HG02588 (cell line): ENCODE data around the gene PGLYRP4.
"Not testable (repeated sequence)": the region's sequence is repeated elsewhere in the genome, so short reads cannot be mapped to it uniquely, and the experiment has no call there.

Source experiments
- ATAC-seq: cut with Tn5 transposase; IDR thresholded peaks from one replicate; pipeline ENCODE4 v1.9.1; 2021; ENCODE audit warnings: mild to moderate bottlenecking, moderate library complexity; ENCODE audit not compliant: unreplicated experiment

PGLYRP4 gene

DNA sequence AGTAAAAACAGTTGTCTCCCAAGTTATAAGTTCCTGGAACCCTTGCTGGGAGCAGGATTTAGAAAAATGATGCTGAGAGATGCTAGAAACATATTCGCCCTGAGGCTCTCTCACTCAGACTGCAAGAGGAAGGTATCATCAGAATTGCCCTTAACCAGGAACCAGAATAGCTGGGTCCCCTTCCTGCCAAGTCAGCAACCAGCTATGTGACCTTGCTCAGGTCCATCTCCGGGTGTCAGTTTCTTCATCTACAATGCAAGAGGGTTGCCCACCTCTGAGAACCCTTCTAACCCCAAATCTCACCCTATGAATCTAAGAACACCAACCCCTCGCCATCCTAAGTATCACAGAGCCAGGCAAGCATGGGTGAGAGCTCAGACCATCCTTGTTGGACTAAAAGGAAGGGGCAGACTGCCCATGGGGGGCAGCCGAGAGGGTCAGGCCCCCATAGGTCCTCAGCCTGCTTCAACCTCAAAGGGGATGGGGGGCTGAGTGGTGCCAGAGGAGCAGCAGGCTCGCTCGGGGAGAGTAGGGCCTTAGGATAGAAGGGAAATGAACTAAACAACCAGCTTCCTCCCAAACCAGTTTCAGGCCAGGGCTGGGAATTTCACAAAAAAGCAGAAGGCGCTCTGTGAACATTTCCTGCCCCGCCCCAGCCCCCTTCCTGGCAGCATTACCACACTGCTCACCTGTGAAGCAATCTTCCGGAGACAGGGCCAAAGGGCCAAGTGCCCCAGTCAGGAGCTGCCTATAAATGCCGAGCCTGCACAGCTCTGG lies 8.6 kb upstream of the PGLYRP4 start:
- no peak for ATAC-seq

GRCh38 chr1:153356392-153357075 lies 7.9 kb upstream of the PGLYRP4 start:
- no peak for ATAC-seq

DNA sequence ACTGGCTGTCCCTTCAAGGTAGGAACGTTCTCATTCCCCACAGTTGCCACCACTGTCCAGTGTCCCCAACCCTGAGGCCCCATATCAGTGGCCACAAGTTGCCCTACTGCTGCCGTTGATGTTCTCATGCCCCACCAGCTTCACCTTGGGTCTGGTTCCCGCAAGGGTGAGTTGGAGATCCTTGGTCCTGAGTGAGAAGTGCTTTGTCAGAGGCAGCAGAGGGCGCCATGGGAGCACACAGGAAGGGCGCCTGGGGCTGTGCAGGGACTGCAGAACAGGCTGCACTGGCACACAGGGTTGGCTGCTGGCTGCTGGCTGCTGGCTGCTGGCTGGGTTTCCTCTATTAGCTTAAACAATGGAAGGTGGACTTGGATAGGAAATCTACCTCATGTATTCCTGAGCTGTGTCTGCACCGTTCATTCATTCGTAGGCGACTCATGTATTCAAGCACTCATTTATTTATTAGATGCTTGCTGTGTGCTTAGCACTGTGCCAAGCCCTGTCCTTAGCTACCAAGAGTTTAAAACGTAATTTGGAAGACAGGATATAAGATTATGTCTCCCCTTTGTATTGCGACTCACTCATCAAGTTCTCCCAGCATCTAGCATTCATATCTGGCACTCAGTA lies 6.9 kb upstream of the PGLYRP4 start:
- no peak for ATAC-seq

GRCh38 chr1:153354515-153355193 lies 6.0 kb upstream of the PGLYRP4 start:
- ATAC-seq = no peak

DNA sequence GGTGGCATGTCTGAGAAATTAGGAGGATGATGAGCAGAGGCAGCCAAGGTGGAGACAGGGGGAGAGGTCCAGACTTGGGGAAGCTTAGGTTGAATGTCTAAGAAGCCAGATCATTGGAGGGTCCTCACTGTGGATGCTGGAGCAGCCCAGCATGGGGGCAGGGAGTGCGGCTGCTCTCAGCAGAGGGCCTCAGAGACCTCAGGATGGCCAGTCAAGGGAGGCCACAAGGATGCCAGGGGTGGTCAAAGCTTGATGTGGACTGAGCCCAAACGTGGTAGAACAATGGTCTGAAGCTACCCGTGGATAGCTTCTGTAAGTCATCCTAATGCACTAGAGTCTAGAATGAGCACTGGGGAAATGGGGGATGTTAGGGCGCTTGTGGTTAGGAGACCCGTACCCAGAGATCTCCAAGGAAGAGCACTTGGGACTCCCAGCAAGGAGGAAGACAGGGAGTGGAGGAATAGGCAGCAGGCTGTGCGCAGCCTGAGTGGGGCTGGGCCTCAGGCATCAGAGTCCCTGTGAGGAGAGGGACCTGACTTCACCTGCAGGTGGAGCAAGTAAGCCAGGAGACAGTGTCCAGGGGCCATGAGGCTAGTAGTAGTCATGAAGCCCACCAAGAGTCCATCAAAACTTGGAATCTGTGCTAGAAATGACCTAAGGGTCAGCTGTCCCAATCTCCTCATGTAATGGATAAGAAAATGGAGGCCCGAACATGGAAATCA lies 4.7 kb upstream of the PGLYRP4 start:
- ATAC-seq = no peak

DNA sequence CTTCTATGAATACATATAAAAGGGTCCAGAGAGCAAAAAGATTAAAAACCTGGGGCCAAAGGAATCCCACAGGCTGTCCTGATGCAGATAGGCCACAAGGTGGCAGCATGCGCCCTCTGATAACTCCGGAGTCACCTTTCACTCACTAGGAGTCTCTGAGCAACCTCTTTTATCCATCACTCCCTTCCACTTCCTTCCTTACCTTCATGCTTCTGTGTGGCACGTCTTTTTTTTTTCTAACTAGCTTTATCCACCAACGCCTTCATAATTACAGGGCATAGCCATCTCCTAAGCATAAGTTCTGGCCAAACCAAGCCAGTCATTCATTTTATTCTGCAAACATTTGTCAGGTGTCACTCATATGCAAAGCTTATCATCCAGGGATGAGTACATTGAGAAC lies 3.9 kb upstream of the PGLYRP4 start:
- no peak for ATAC-seq

- ATAC-seq = no peak
Measured at GRCh38 chr1:153350321-153350957, 1.8 kb upstream of the PGLYRP4 start.

GRCh38 chr1:153349363-153350320 lies 1.0 kb upstream of the PGLYRP4 start:
- no peak for ATAC-seq

- no peak for ATAC-seq
Measured at GRCh38 chr1:153347856-153348255, 785 bp downstream of the PGLYRP4 start.

DNA sequence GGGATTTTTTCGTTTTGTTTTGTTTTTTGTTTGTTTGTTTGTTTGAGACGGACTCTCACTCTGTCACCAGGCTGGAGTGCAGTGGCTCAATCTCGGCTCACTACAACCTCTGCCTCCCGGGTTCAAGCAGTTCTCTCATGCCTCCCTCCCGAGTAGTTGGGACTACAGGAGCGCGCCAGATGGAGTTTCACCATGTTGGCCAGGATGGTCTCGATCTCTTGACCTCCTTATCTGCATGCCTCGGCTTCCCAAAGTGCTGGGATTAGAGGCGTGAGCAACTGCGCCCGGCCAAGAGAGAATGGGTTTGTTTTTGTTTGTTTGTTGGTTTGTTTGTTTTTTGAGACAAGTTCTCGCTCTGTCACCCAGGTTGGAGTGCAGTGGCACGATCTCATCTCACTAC lies 1.6 kb downstream of the PGLYRP4 start:
- not testable (repeated sequence) for ATAC-seq

DNA sequence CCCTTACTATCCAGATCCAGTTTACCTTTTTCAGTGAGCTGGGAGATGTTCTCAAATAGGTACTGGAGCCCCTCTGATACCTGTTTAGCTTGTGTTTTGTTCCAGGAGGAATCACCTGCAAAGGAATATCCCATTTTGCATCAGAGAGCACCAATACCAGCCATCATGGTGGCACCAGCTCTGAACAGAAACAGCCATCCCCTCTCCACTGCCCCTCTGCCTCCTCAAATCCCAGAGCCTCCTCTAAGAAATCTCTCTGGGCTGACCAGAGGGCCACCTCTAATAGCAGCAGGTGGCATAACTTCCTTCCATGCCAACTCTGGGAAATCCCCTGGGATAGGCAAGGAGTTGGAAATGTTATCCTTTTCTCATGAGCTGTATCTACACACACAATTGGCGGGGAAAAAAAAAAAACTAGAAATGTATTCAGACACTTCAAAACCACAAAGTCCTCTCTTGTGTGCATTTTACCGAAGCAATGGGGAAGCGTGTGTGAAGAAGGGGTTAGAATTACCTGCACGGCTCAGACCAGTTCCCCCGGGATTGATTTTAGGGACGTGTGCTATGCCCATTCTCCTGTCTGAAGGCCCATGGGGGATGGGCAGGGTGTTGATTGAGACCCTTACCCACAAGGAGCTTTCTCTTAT lies 2.4 kb downstream of the PGLYRP4 start:
- no peak for ATAC-seq

DNA sequence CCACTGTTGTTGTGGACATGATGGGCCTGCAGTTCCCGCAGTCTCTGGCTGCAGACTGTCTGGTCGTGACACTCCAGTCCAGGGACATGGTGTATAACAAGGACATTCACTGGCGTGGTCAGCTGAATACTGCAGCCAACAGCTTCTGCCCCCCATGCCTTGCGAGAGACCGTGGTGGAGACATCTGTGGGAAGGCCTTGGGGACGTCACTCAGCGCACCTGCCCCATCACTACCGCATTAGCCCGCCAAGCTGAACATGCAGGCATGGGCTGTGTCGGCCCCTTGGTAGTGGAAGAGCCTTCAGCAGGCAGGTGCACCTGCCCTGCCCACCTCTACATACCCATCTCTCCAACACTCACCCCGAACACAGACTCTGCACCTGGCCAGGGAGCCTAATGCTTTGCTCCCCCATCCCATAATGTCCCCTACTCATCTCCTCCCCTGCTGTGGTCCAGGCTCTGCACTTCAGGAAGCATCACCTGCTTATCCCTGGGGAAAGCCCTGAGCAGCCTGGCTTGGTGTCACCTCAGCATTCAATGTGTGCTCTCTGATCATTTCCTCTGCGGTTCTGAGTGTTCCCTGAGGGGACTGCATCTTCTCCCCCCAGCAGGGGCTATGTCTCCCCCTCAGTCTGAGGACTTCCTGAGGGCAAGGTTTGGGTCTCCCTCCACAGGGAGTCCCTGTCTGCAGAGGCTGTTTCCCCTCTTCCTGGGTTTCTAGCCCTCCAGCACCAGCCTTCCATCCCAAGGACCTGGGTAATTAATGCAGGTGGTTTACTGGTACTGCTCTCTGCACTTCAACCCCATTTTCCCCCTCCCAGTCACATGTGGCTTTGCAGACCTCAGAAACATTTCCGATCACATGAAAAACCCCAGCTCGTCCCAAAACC lies 3.2 kb downstream of the PGLYRP4 start:
- ATAC-seq = no peak

GRCh38 chr1:153344718-153345025 lies 4.0 kb downstream of the PGLYRP4 start:
- no peak for ATAC-seq

DNA sequence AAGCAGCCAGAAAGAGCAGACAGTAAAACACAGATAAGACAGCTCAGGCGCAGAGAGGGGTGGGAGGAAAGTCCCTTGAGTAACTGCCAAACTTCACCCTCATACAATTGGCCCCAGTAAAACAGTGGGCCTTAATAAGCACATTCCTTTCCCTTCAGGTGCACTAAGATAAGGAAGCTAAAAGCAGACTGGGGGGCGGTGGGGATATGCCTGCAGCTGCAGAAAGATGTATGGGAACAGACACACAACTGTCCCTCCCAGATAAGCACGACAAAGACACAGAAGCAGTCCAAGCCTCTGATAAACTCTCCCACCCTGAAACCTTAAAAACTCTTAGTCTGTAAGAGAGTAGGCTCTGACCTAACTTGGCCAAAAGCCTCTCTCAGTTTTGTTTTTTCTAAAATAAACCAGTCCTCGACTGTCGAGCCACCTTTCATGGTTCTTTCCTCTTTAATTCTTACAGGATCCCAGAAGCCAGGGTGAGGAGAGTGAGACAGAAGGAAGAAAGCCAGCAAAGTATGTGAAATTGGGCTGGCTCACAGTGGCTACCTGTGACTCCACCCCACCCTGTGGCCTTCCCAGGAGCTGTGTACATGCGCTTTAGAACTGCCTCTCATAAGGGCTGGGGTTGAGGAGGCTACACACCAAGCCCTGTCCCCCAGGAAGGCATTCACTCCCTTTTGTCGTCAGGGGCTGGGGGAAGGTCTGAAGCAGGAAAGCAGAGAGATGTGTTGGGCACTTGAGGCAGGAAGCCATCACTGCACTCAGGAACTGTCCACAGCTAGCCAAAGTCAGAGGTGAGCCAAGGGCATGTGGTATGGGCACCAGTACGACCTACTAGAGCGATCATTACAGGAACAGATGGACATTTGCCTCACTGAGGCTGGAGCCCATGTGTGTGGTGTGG lies 4.6 kb downstream of the PGLYRP4 start:
- ATAC-seq = no peak

- ATAC-seq = no peak
Measured at GRCh38 chr1:153343040-153343681, 5.5 kb downstream of the PGLYRP4 start.

GRCh38 chr1:153342178-153342577 lies 6.5 kb downstream of the PGLYRP4 start:
- ATAC-seq = no peak
